ENCODE data around the gene RAB3GAP2.

DNA sequence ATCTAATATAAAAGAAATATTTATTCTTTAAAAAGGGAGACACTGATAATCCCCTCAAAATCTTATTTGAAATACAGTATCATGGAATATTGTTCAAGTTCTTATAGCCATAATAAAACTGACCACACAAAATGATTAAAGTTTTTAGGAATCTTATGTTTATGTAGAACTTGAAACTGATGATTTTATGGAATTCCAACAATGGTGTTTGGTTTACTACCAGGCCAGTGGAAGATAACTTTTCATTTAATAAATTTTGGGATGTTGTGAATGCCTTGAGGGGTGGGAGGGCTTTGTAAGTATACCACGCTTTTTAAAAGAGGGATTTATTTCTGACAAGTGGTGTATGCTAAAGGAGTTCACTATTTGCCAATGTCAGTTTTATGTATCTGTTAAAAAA is 87.7 kb downstream of the RAB3GAP2 start:
- TF ChIP-seq, protein P1, sequence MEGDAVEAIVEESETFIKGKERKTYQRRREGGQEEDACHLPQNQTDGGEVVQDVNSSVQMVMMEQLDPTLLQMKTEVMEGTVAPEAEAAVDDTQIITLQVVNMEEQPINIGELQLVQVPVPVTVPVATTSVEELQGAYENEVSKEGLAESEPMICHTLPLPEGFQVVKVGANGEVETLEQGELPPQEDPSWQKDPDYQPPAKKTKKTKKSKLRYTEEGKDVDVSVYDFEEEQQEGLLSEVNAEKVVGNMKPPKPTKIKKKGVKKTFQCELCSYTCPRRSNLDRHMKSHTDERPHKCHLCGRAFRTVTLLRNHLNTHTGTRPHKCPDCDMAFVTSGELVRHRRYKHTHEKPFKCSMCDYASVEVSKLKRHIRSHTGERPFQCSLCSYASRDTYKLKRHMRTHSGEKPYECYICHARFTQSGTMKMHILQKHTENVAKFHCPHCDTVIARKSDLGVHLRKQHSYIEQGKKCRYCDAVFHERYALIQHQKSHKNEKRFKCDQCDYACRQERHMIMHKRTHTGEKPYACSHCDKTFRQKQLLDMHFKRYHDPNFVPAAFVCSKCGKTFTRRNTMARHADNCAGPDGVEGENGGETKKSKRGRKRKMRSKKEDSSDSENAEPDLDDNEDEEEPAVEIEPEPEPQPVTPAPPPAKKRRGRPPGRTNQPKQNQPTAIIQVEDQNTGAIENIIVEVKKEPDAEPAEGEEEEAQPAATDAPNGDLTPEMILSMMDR (IDR thresholded peaks at IDR 0.05): no peak
- TF ChIP-seq ZFX (IDR thresholded peaks at IDR 0.05; ENCODE audit: borderline replicate concordance): no peak

Measured in 22Rv1 (cell line).